AG04450 (cell line): ENCODE measurements around the gene CPNE5. TPM values are rescaled to one million over a fixed set of nuclear protein-coding genes. Genes with fewer than 3 reads are reported as not detected.

Experiments
- CTCF ChIA-PET: fragments of 300-600, 350-600 bp; formaldehyde crosslinking; extraction: SDS; loops from one replicate; lab custom pipeline; 2022; ENCODE audit warnings: antibody characterized with exemption, inconsistent platforms; lab: Charles Lee
- POLR2A ChIA-PET: fragments of 350-600 bp; formaldehyde crosslinking; extraction: SDS; loops from one replicate; lab custom pipeline; 2021; ENCODE audit warnings: antibody characterized with exemption, inconsistent platforms; lab: Yijun Ruan, JAX
- DNase-seq: peaks from one replicate; pipeline ENCODE4 v3.0.0-alpha.2; 2011; ENCODE audit warnings: low read depth, low spot score
- H3K27ac ChIP-seq: one replicate; pipeline ENCODE4 v1.5.1; 2012; ENCODE audit warnings: low read depth, low read length, control low read depth
- H3K27me3 ChIP-seq: one replicate; pipeline ENCODE4 v1.6.0; 2012; ENCODE audit warnings: low read length; ENCODE audit not compliant: control insufficient read depth, insufficient read depth
- H3K4me3 ChIP-seq: 2 replicates; pipeline ENCODE4 v1.5.1; 2011; ENCODE audit warnings: mild to moderate bottlenecking, low read depth, low read length, control low read depth
- H3K9me3 ChIP-seq: 2 replicates; pipeline ENCODE4 v1.5.1; 2012; ENCODE audit warnings: low read length; ENCODE audit not compliant: control insufficient read depth, insufficient read depth
- polyA plus RNA-seq: library from polyadenylated mRNA; depleted of rRNA; stranded (reverse); fragments of >200 nt; gene quantifications from 2 replicates; pipeline ENCODE4 v1.2.3, GENCODE V29; 2011
- TF ChIP-seq, protein P1 (sequence below): IDR thresholded peaks from 2 replicates; pipeline ENCODE4 v1.5.1; 2011; ENCODE audit warnings: low read depth, low read length, control low read depth, inconsistent platforms

Gene CPNE5
- polyA plus RNA-seq, 1 experiment, result 0.10 TPM

DNA sequence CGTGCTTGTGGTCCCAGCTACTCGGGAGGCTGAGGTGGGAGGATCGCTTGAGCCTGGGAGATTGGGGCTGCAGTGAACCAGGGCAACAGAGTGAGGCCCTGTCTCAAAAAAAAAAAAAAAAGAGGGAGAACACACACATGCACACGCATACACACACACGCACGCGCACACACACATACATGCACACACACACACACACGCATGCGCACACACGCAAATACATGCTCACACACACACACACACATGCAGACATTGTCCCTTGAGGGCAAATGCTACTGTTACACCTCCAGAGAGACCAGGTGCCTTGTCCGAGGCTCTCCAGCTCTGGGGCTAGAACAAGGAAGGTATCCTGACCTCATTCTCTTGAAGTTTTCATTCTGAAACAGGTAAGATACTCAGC lies 77.1 kb downstream of the CPNE5 start:
- TF ChIP-seq, protein P1, sequence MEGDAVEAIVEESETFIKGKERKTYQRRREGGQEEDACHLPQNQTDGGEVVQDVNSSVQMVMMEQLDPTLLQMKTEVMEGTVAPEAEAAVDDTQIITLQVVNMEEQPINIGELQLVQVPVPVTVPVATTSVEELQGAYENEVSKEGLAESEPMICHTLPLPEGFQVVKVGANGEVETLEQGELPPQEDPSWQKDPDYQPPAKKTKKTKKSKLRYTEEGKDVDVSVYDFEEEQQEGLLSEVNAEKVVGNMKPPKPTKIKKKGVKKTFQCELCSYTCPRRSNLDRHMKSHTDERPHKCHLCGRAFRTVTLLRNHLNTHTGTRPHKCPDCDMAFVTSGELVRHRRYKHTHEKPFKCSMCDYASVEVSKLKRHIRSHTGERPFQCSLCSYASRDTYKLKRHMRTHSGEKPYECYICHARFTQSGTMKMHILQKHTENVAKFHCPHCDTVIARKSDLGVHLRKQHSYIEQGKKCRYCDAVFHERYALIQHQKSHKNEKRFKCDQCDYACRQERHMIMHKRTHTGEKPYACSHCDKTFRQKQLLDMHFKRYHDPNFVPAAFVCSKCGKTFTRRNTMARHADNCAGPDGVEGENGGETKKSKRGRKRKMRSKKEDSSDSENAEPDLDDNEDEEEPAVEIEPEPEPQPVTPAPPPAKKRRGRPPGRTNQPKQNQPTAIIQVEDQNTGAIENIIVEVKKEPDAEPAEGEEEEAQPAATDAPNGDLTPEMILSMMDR, result no peak
- Histone ChIP-seq H3K9me3 (no peaks in the 10 kb centered on the region), H3K27me3 (peaks cover 4% of the 10 kb centered on the region), H3K4me3 (no peak overlapping the region), H3K27ac (no peak overlapping the region)
- DNase-seq, result no peak
- CTCF ChIA-PET, result interaction anchor here (0.7 to 4.3 kb wide), 3 partner anchors 13 to 210 kb away, joined by 3 to 35 read pairs (median 5); no protein-coding TSS in a partner anchor
- POLR2A ChIA-PET, result no interaction called here

DNA sequence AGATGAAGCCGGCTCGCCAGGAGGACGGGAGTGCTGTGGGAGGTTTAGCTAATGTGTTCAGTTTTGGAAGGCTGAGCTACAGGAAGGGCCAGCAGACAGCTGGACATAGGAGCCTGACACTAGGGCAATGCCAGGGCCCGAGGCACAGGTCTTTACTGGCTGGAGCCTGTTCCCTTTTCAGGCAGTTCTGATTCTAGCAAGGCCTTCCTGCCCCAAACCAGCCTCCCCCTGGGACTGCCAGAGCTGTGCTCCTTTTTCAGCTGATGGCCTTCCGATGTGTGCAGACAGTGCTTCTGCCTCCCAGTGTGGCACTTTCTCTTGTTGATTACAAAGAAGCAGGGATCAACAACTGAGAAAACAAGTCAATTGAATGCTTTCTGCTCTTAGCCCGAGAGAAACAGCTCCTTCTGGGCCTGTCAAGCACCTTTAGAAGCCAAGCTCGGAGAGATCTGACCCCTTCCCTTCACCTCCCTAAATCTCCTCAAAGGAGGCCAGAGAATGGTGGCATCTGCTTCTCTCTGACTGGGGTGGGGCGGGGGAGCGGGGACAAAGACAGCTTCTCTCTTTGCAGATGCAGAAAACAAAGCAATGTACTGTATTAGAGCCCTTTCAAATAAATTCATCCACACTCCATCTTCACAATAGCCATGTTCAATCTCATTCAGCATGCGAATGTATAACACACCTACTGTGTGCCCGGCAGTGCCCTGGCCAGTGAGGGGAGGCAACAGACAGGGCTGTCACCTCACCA lies 78.4 kb downstream of the CPNE5 start:
- Histone ChIP-seq H3K27ac (no peak overlapping the region), H3K9me3 (no peaks in the 10 kb centered on the region), H3K4me3 (no peak overlapping the region), H3K27me3 (peaks cover 4% of the 10 kb centered on the region)
- TF ChIP-seq, protein P1, result no peak
- POLR2A ChIA-PET, result interaction anchor here (0.6 to 0.7 kb wide), 2 partner anchors 83 to 296 kb away, joined by 3 read pairs; partner anchors contain the start of gene CDKN1A
- no peak for DNase-seq
- CTCF ChIA-PET, result interaction anchor here (0.6 to 4.3 kb wide), 18 partner anchors 8 to 447 kb away, joined by 3 to 76 read pairs (median 4); no protein-coding TSS in a partner anchor

DNA sequence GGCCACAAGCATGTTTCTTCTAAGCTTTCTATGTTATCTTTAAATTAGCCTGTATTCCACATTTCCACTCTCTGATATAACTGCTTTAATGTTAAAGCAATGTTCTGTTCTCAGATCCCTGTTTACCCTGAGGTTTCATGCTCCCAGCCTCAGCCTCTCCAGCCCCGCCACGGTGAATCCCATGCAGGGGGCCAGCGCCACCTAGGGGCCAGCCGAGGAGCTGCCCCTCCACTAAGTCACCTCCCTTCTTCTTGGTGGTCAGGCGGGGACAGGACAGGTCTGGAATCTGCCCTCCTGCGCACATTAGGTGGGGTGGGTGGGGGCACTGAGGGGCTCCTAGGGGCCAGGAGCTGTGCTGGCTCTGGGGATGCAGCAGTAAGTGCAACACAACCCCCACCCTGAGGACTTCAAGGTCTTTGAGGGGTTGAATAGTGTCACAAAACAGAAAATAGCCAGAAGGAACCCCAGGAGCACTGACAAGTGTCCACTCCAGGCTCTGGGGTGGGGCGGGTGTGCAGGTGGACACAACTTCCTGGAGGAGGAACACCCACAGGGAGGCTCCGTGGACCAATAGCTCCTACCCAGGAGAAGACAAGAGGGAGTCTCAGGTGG lies 80.0 kb downstream of the CPNE5 start:
- POLR2A ChIA-PET, result interaction anchor here (0.5 to 1.2 kb wide), 3 partner anchors 32 to 144 kb away, joined by 3 to 5 read pairs (median 3); no protein-coding TSS in a partner anchor
- H3K4me3 ChIP-seq, result no peak overlapping the region
- DNase-seq, result peak; percentile 45
- CTCF ChIA-PET, result interaction anchor here (0.5 to 4.3 kb wide), 66 partner anchors 10 to 477 kb away, joined by 3 to 76 read pairs (median 4); partner anchors contain the start of gene C6orf89
- TF ChIP-seq, protein P1, result peak; percentile 99
- H3K27ac ChIP-seq, result no peak overlapping the region
- H3K9me3 ChIP-seq, result no peaks in the 10 kb centered on the region
- peaks cover 4% of the 10 kb centered on the region for H3K27me3 ChIP-seq

DNA sequence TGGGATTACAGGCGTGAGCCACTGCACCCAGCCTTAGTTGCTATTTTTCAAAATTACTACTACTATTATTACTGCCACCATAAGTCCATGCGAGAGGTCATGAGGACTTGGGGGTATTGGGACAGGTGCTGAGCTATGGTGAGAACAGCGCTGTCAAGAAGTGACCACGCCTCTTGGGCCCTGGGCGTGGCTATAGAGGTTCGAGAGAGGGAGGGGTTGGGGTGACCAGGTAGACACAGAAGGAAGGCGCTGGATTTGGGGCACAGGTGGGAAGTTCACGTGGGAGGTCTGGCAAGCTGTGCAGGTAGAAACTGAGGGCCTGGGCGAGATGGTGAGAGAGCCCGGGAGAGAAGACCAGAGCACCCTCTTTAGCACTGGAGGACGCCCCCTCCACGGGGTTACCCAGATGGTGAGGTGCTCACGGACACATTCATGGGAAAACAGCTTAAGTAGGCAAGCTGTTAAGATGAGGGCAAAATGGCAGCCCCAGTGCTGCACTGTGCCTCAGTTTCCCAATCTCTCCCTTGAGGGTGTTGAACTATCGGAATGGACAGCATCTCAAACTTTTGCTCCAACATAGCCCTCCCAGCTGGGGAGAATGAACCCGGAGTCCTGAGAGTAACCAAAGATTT lies 80.6 kb downstream of the CPNE5 start:
- DNase-seq, result no peak
- H3K9me3 ChIP-seq, result no peaks in the 10 kb centered on the region
- ChIA-PET CTCF (interaction anchor here (0.5 to 4.3 kb wide), 47 partner anchors 9 to 477 kb away, joined by 3 to 76 read pairs (median 5); partner anchors contain the start of gene C6orf89), POLR2A (interaction anchor here (1.2 kb wide), 1 partner anchor 143 kb away, joined by 5 read pairs; no protein-coding TSS in a partner anchor)
- H3K27ac ChIP-seq, result no peak overlapping the region
- H3K4me3 ChIP-seq, result no peak overlapping the region
- peaks cover 4% of the 10 kb centered on the region for H3K27me3 ChIP-seq
- TF ChIP-seq, protein P1, result no peak
